SK-N-SH treated with all-trans-retinoic acid at 6 μM for 48 hours (cell line): ENCODE results near the gene SUMO3.

ENCODE experiments used
- ATAC-seq: fragments of 200-7000 bp; cut with Tn5 transposase; 3 replicates; pipeline ENCODE4 v1.9.1; 2020; ENCODE audit warnings: mild to moderate bottlenecking, moderate library complexity
- ARNTL ChIP-seq: fragments of 450-650 bp; formaldehyde crosslinking; IDR thresholded peaks from 2 replicates; pipeline ENCODE4 v1.5.0; 2020; ENCODE audit warnings: low read depth, mild to moderate bottlenecking, moderate library complexity, borderline replicate concordance
- CSDC2 ChIP-seq: fragments of 250-450 bp; sonication (Bioruptor Pico); IDR thresholded peaks from 2 replicates; pipeline ENCODE4 v1.5.0; 2020; ENCODE audit warnings: mild to moderate bottlenecking, moderate library complexity
- ESRRG ChIP-seq: fragments of 250-450 bp; sonication (Bioruptor Pico); IDR thresholded peaks from 2 replicates; pipeline ENCODE4 v1.6.1; 2021; ENCODE audit warnings: mild to moderate bottlenecking
- ISL1 ChIP-seq: fragments of 250-450 bp; sonication (Bioruptor Pico); IDR thresholded peaks from 2 replicates; pipeline ENCODE4 v2.1.2; 2022; ENCODE audit warnings: mild to moderate bottlenecking, moderate library complexity
- OSR1 ChIP-seq: fragments of 250-450 bp; sonication (Bioruptor Pico); IDR thresholded peaks from 2 replicates; pipeline ENCODE4 v1.8.0; 2022; ENCODE audit warnings: moderate library complexity, mild to moderate bottlenecking, inconsistent platforms
- RARB ChIP-seq: fragments of 250-450 bp; sonication (Bioruptor Pico); IDR thresholded peaks from 2 replicates; pipeline ENCODE4 v1.8.0; 2021; ENCODE audit warnings: mild to moderate bottlenecking, moderate library complexity
- TCF4 ChIP-seq: fragments of 250-450 bp; sonication (Bioruptor Pico); IDR thresholded peaks from 2 replicates; pipeline ENCODE4 v1.8.0; 2021; ENCODE audit warnings: mild to moderate bottlenecking, moderate library complexity, borderline replicate concordance
- TOX ChIP-seq: fragments of 250-450 bp; sonication (Bioruptor Pico); IDR thresholded peaks from 2 replicates; pipeline ENCODE4 v1.8.0; 2021; ENCODE audit warnings: mild to moderate bottlenecking, moderate library complexity, borderline replicate concordance
- ZC3H10 ChIP-seq: fragments of 250-450 bp; sonication (Bioruptor Pico); IDR thresholded peaks from 2 replicates; pipeline ENCODE4 v1.5.1; 2021; ENCODE audit warnings: mild to moderate bottlenecking, moderate library complexity
- ZFP3 ChIP-seq: fragments of 250-450 bp; sonication (Bioruptor Pico); IDR thresholded peaks from 2 replicates; pipeline ENCODE4 v1.5.0; 2020; ENCODE audit warnings: mild to moderate bottlenecking, moderate library complexity
- ZFP30 ChIP-seq: fragments of 450-650 bp; formaldehyde crosslinking; IDR thresholded peaks from 2 replicates; pipeline ENCODE4 v1.5.0; 2022; ENCODE audit warnings: mild to moderate bottlenecking, moderate library complexity
- ZNF565 ChIP-seq: fragments of 450-650 bp; formaldehyde crosslinking; conservative IDR thresholded peaks from 2 replicates; pipeline ENCODE4 v1.5.0; 2020; ENCODE audit warnings: low read depth, mild to moderate bottlenecking, moderate library complexity
- ZNF70 ChIP-seq: fragments of 450-650 bp; formaldehyde crosslinking; IDR thresholded peaks from 2 replicates; pipeline ENCODE4 v1.5.0; 2020; ENCODE audit warnings: mild to moderate bottlenecking, moderate library complexity
- ZNF8 ChIP-seq: fragments of 450-650 bp; formaldehyde crosslinking; IDR thresholded peaks from 2 replicates; pipeline ENCODE4 v1.5.0; 2020; ENCODE audit warnings: mild to moderate bottlenecking, moderate library complexity
- TF ChIP-seq, protein P1 (sequence below): fragments of 250-450 bp; sonication (Bioruptor Pico); IDR thresholded peaks from 2 replicates; pipeline ENCODE4 v1.8.0; 2021; ENCODE audit warnings: low read depth, mild to moderate bottlenecking, moderate library complexity, borderline replicate concordance
- TF ChIP-seq, protein P2 (sequence below): fragments of 250-450 bp; sonication (Bioruptor Pico); IDR thresholded peaks from 2 replicates; pipeline ENCODE4 v1.5.0; 2020; ENCODE audit warnings: mild to moderate bottlenecking, moderate library complexity
- TF ChIP-seq, protein P3 (sequence below): fragments of 250-450 bp; sonication (Bioruptor Pico); IDR thresholded peaks from 2 replicates; pipeline ENCODE4 v1.5.1; 2021; ENCODE audit warnings: mild to moderate bottlenecking, moderate library complexity
- TF ChIP-seq, protein P4 (sequence below): fragments of 250-450 bp; sonication (Bioruptor Pico); IDR thresholded peaks from 2 replicates; pipeline ENCODE4 v1.5.1; 2020; ENCODE audit warnings: low read depth, mild to moderate bottlenecking, moderate library complexity

SUMO3 gene

GRCh38 chr21:44845418-44846223 lies 27.8 kb upstream of the SUMO3 start:
- TF ChIP-seq ZFP3 (CRISPR knock-in tag) (no peak), ESRRG (CRISPR knock-in tag) (no peak), TCF4 (CRISPR knock-in tag) (no peak), ZNF565 (no peak), ZFP30 (CRISPR knock-in tag) (no peak), ZNF70 (CRISPR knock-in tag) (no peak), ISL1 (no peak), TOX (CRISPR knock-in tag) (no peak), CSDC2 (CRISPR knock-in tag) (no peak), OSR1 (CRISPR knock-in tag) (no peak), ARNTL (no peak)
- TF ChIP-seq, protein P1, sequence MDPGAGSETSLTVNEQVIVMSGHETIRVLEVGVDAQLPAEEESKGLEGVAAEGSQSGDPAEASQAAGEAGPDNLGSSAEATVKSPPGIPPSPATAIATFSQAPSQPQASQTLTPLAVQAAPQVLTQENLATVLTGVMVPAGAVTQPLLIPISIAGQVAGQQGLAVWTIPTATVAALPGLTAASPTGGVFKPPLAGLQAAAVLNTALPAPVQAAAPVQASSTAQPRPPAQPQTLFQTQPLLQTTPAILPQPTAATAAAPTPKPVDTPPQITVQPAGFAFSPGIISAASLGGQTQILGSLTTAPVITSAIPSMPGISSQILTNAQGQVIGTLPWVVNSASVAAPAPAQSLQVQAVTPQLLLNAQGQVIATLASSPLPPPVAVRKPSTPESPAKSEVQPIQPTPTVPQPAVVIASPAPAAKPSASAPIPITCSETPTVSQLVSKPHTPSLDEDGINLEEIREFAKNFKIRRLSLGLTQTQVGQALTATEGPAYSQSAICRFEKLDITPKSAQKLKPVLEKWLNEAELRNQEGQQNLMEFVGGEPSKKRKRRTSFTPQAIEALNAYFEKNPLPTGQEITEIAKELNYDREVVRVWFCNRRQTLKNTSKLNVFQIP (CRISPR knock-in tag), result no peak
- TF ChIP-seq, protein P2, sequence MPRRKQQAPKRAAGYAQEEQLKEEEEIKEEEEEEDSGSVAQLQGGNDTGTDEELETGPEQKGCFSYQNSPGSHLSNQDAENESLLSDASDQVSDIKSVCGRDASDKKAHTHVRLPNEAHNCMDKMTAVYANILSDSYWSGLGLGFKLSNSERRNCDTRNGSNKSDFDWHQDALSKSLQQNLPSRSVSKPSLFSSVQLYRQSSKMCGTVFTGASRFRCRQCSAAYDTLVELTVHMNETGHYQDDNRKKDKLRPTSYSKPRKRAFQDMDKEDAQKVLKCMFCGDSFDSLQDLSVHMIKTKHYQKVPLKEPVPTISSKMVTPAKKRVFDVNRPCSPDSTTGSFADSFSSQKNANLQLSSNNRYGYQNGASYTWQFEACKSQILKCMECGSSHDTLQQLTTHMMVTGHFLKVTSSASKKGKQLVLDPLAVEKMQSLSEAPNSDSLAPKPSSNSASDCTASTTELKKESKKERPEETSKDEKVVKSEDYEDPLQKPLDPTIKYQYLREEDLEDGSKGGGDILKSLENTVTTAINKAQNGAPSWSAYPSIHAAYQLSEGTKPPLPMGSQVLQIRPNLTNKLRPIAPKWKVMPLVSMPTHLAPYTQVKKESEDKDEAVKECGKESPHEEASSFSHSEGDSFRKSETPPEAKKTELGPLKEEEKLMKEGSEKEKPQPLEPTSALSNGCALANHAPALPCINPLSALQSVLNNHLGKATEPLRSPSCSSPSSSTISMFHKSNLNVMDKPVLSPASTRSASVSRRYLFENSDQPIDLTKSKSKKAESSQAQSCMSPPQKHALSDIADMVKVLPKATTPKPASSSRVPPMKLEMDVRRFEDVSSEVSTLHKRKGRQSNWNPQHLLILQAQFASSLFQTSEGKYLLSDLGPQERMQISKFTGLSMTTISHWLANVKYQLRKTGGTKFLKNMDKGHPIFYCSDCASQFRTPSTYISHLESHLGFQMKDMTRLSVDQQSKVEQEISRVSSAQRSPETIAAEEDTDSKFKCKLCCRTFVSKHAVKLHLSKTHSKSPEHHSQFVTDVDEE, result no peak
- TF ChIP-seq, protein P3, sequence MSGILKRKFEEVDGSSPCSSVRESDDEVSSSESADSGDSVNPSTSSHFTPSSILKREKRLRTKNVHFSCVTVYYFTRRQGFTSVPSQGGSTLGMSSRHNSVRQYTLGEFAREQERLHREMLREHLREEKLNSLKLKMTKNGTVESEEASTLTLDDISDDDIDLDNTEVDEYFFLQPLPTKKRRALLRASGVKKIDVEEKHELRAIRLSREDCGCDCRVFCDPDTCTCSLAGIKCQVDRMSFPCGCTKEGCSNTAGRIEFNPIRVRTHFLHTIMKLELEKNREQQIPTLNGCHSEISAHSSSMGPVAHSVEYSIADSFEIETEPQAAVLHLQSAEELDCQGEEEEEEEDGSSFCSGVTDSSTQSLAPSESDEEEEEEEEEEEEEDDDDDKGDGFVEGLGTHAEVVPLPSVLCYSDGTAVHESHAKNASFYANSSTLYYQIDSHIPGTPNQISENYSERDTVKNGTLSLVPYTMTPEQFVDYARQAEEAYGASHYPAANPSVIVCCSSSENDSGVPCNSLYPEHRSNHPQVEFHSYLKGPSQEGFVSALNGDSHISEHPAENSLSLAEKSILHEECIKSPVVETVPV, result no peak
- TF ChIP-seq, protein P4, sequence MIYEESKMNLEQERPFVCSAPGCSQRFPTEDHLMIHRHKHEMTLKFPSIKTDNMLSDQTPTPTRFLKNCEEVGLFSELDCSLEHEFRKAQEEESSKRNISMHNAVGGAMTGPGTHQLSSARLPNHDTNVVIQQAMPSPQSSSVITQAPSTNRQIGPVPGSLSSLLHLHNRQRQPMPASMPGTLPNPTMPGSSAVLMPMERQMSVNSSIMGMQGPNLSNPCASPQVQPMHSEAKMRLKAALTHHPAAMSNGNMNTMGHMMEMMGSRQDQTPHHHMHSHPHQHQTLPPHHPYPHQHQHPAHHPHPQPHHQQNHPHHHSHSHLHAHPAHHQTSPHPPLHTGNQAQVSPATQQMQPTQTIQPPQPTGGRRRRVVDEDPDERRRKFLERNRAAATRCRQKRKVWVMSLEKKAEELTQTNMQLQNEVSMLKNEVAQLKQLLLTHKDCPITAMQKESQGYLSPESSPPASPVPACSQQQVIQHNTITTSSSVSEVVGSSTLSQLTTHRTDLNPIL (CRISPR knock-in tag), result no peak
- peak; percentile 84 for ATAC-seq

- TF ChIP-seq ZNF8 (CRISPR knock-in tag) (no peak), ZC3H10 (CRISPR knock-in tag) (no peak), ISL1 (no peak), OSR1 (CRISPR knock-in tag) (no peak), ARNTL (no peak), ESRRG (CRISPR knock-in tag) (no peak), CSDC2 (CRISPR knock-in tag) (no peak), RARB (CRISPR knock-in tag) (no peak), ZNF565 (no peak), ZFP30 (CRISPR knock-in tag) (no peak)
- TF ChIP-seq, protein P3, result no peak
- TF ChIP-seq, protein P2, result no peak
- no peak for ATAC-seq
Measured at GRCh38 chr21:44844256-44844655, 26.4 kb upstream of the SUMO3 start.
